HAP-1 (cell line): ENCODE measurements around the gene C20orf96.

Experiments used
- DNase-seq, 2 experiments: peaks; one replicate each; pipeline ENCODE4 v3.0.0-alpha.2; 2016 to 2020; ENCODE audit warnings: low spot score in 2 of 2
- H3K27me3 ChIP-seq: fragments of 250-450 bp; sonication (Bioruptor Pico); 2 replicates; pipeline ENCODE4 v1.5.1; 2020; ENCODE audit warnings: low read depth, mild to moderate bottlenecking, moderate library complexity
- H3K36me3 ChIP-seq: fragments of 250-450 bp; sonication (Bioruptor Pico); replicated peaks from 2 replicates; pipeline ENCODE4 v1.5.1; 2020; ENCODE audit warnings: mild to moderate bottlenecking
- H3K4me1 ChIP-seq: fragments of 250-450 bp; sonication (Bioruptor Pico); 2 replicates; pipeline ENCODE4 v1.5.1; 2020; ENCODE audit warnings: mild to moderate bottlenecking
- H3K4me3 ChIP-seq: fragments of 250-450 bp; sonication (Bioruptor Pico); 2 replicates; pipeline ENCODE4 v1.5.1; 2020; ENCODE audit warnings: mild to moderate bottlenecking, moderate library complexity
- H3K9me3 ChIP-seq: fragments of 250-450 bp; sonication (Bioruptor Pico); 2 replicates; pipeline ENCODE4 v1.5.1; 2020; ENCODE audit warnings: mild to moderate bottlenecking, moderate library complexity
- in situ Hi-C: fragments of 300-500 bp; cut with MboI; formaldehyde crosslinking; loops from 3 replicates; pipeline ENCODE4 v1.14.3; 2020; ENCODE audit warnings: low sequenced_read_pairs, inconsistent platforms, mixed read lengths

The C20orf96 gene

DNA sequence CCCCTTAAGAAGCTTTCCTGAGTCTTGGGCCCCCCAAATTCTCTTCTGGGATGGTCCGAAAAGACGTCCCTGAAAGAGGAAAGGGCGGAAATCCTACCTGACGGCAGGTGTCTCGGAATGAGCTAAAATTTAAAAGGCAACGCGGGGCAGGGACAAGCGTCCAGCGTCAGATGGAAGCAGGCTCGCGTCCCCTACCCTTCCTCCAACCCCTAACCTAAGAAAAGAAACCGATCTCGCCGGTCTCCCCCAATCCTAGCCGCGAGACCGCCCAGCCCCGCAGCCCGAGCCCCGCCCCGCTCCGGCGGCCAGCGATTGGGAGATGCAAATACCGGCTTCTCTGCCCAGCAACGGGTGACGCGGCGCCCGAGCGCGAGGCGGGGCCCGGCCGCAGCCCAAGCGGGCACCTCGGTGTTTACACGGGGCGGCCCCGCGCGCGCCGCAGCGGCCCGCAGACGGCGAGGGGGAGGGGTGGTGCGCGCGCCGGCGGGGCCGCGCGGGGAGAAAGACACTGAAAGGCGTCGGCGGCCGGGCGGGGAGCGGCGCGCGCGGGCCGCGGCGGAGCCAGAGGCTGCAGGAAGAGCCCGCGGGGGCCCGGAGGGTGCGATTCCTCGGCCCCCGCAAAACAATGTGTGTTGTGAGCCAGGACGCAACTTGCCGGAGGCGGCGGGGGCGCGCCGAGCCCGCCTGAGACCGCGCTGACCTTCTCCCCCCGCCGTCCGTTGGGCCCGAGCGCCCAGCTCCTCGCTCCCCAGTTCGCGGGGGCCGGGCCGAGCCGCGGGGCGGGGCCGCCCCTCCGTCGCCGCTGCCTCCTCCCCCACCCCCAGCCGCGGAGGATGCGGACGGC is 34.7 kb upstream of the C20orf96 start, which contains the start of gene SOX12:
SOX12 (plus strand) TSS at position 508 of the 844 bp plus-strand sequence. CDS start 373 bp downstream, outside the sequence.
- Histone ChIP-seq H3K36me3 (peaks cover 16% of the 10 kb centered on the region), H3K4me1 (peaks cover 7% of the 10 kb centered on the region), H3K9me3 (no peaks in the 10 kb centered on the region), H3K4me3 (peak within 1 kb of the TSS; percentile 70), H3K27me3 (no peaks in the 10 kb centered on the region)
- peak; percentile 87 to 98 for DNase-seq
- in situ Hi-C loops, result no loop called here

DNA sequence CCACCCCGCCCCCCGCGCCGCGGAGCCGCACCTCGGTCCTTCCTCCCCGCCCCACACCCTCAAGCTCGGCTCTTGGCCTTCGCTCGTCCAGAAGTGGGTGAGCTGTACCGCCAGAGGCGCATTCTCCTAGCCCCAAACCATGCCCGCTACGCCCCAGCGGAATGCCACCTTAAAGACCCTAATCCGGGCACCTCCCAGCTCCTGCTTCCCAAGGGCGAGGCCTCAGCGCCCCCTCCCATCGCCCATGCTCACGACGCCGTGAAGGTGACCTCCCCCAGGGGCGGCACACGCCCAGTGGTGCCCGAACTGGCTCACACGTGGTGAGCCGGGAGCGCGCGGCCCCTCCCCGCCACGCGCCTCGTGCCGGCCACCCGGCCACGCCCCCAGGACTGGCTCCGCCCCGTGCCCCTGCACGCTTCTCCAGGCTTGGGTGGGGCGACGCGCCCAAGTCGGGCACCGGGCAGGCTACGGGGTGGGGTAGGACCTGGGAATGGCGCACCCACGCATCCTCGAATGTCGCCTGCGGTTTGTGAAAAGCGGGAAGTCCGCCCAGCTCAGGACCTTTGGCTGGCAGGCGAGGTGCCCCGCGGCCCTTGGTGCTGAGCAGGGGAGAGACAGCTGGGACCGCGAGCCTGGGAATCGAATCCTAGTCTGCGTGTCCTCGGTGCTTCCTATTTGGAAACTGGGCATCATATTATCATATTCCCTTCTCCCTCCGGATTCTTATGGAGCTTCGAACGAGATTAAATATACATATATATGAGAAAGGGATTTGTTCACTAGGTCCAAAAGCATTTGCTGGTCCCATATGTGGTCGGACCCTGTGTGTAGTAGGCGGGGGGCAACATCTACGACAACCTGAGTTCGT is 33.9 kb upstream of the C20orf96 start:
- in situ Hi-C loops, result no loop called here
- peaks cover 7% of the 10 kb centered on the region for H3K4me1 ChIP-seq

DNA sequence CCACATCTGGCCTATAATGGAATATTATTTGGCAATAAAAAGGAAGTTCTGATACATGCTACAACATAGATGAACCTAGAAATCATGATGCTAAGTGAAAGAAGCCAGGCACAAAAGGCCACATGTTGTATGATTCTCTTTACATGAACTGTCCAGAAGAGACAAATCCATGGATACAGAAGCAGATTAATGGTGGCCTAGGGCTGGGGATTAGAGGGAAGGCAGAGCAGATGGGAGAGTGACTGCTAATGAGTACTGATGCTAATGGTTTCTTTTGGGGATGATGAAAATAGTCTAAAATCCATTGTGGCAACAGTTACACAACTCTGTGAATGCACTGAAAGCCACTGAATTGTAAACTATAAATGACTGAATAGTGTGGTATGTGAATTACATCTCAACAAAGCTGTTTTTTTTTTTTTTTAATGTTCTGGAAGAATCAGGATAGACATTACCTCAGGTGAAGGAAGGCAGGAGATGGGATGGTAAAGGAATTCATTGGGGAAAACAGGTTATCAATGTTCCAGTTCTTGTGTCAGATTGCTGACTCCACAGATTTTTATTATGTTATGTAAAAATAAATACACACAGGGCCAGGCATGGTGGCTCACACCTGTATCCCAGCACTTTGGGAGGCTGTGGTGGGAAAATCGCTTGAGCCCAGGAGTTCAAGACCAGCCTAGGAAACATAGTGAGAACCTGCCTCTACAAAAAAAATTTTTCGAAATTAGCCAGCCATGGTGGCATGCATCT is 25.9 kb upstream of the C20orf96 start:
- no peak for DNase-seq

More for the DNA sequence above, 33.9 kb upstream of the C20orf96 start:
- no peaks in the 10 kb centered on the region for H3K9me3 ChIP-seq
- H3K4me3 ChIP-seq, result peak overlapping the region; percentile 40
- H3K36me3 ChIP-seq, result peaks cover 9% of the 10 kb centered on the region
- H3K27me3 ChIP-seq, result no peaks in the 10 kb centered on the region
- DNase-seq, result peak; percentile 81 to 96

DNA sequence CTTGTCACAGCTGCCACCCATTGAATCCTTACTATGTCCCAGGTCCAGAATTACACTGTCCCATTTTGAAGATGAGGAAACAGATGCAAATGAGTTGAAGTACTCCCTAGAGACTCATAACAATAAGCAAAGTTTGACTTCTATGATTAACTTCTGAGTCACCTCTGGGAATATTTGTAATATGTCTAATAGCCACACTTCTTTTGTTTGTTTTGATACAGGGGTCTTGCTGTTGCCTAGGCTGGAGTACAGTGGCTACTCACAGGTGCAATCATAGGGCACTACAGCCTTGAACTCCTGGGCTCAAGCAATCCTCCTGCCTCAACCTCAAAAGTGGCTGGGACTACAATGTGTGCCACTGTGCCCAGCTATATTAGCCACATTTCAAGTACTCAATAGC is 23.4 kb upstream of the C20orf96 start:
- Histone ChIP-seq H3K9me3 (no peaks in the 10 kb centered on the region), H3K27me3 (no peaks in the 10 kb centered on the region), H3K4me3 (no peak overlapping the region), H3K36me3 (no peaks in the 10 kb centered on the region), H3K4me1 (peaks cover 13% of the 10 kb centered on the region)
- no peak for DNase-seq
- in situ Hi-C loops, result no loop called here

More for the DNA sequence above, 25.9 kb upstream of the C20orf96 start:
- H3K9me3 ChIP-seq, result no peaks in the 10 kb centered on the region
- H3K4me1 ChIP-seq, result no peaks in the 10 kb centered on the region
- no peaks in the 10 kb centered on the region for H3K27me3 ChIP-seq
- H3K36me3 ChIP-seq, result no peaks in the 10 kb centered on the region
- in situ Hi-C loops, result no loop called here
- no peak overlapping the region for H3K4me3 ChIP-seq

DNA sequence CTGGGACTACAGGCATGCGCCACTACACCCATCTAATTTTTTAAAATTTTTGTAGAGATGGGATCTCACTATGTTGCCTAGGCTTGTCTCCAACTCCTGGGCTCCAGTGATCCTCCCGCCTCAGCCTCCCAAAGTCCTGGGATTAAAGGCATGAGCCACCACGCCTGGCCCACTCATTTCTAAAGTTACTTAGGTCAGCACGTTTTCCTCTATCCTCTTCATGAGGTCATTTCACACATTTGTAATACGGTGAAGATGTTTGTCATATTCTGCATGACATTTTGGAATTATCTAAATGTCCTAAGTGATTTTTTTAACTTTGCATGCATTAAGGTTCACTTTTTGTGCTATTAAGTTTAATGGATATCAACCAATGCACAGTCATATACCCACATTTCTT is 22.9 kb upstream of the C20orf96 start:
- Histone ChIP-seq H3K27me3 (no peaks in the 10 kb centered on the region), H3K4me3 (no peak overlapping the region), H3K9me3 (no peaks in the 10 kb centered on the region), H3K4me1 (peaks cover 13% of the 10 kb centered on the region), H3K36me3 (no peaks in the 10 kb centered on the region)
- in situ Hi-C loops, result no loop called here
- no peak for DNase-seq

DNA sequence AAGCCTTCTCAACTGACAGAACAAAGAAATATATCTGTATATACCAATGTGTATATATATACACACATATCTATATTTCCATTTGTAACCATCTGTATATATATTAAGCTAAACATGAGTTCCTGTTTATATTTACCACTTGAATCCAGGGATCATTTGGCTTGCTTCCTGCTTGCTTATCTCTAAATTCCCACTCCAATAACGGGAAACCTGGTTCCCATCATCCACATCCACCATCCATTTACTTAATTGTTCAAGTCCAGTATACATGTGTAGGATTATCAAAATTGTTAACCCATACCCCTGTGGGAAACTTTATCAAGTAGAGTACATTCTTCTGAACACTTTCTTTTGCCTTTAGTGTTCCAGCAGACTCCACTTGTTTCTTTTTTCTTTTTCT is 22.3 kb upstream of the C20orf96 start:
- Histone ChIP-seq H3K4me3 (no peak overlapping the region), H3K4me1 (peaks cover 13% of the 10 kb centered on the region), H3K36me3 (no peaks in the 10 kb centered on the region), H3K9me3 (no peaks in the 10 kb centered on the region), H3K27me3 (no peaks in the 10 kb centered on the region)
- DNase-seq, result no peak
- in situ Hi-C loops, result no loop called here

DNA sequence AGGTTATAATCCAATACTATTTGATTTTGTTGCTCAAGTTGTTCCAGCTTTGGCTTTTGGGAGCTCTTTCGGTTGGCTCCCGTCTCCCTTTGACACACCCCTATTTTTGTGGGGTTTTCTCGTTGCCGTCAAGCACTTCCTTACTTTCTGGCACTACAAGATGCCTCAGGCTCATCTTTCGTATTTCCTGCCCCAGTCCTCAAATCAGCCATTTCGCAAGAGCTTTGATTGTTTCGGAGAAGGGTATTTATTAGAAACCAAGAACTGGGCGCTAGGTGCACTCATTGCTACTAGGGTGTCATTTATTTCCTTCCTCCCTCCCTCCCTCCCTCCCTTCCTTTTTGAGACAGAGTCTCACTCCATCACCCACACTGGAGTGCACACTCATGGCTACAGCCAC is 21.5 kb upstream of the C20orf96 start:
- Histone ChIP-seq H3K4me1 (peaks cover 13% of the 10 kb centered on the region), H3K4me3 (no peak overlapping the region), H3K9me3 (no peaks in the 10 kb centered on the region), H3K27me3 (no peaks in the 10 kb centered on the region), H3K36me3 (no peaks in the 10 kb centered on the region)
- in situ Hi-C loops, result no loop called here
- no peak for DNase-seq

DNA sequence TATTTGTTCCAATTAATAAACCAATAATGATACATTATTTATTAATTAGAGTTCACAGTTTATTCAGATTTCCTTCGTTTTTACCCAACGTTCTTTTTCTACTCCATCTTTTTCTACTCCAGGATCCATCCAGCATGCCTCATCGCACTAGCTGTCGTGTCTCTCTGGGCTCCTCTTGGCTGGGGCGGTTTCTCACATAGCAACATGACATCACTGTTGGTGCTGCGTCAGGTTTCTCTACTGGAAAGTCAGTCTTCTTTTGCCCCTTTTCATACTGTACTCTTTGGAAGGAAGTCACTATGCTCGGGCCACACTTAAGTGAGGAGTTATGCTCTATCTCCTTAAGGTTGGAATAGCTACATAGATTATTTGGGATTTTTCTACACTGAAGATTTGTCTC is 21.1 kb upstream of the C20orf96 start:
- in situ Hi-C loops, result no loop called here
- H3K4me3 ChIP-seq, result no peak overlapping the region
- no peaks in the 10 kb centered on the region for H3K36me3 ChIP-seq
- no peaks in the 10 kb centered on the region for H3K9me3 ChIP-seq
- peaks cover 13% of the 10 kb centered on the region for H3K4me1 ChIP-seq
- H3K27me3 ChIP-seq, result no peaks in the 10 kb centered on the region
- DNase-seq, result no peak

DNA sequence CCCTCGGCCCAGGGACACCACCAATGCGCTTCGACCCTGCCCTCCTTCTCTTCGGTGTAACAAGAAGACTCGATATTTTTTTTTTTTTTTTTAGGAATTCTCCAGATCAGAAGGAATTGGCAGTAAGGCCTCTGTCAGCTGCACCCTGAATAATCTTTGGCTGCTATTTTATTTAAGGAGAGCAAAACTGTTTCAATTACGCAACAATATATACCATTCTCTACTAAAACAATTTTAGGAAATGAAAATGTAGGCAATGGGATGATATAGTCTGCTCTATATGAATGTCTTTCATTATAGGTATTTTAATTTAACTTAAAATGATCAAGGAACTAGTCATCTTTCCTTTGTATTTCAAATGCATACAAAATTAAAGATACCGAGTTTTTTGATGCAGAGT is 20.1 kb upstream of the C20orf96 start:
- Histone ChIP-seq H3K4me1 (peaks cover 13% of the 10 kb centered on the region), H3K4me3 (no peak overlapping the region), H3K27me3 (no peaks in the 10 kb centered on the region), H3K36me3 (no peaks in the 10 kb centered on the region), H3K9me3 (no peaks in the 10 kb centered on the region)
- in situ Hi-C loops, result no loop called here
- no peak for DNase-seq

DNA sequence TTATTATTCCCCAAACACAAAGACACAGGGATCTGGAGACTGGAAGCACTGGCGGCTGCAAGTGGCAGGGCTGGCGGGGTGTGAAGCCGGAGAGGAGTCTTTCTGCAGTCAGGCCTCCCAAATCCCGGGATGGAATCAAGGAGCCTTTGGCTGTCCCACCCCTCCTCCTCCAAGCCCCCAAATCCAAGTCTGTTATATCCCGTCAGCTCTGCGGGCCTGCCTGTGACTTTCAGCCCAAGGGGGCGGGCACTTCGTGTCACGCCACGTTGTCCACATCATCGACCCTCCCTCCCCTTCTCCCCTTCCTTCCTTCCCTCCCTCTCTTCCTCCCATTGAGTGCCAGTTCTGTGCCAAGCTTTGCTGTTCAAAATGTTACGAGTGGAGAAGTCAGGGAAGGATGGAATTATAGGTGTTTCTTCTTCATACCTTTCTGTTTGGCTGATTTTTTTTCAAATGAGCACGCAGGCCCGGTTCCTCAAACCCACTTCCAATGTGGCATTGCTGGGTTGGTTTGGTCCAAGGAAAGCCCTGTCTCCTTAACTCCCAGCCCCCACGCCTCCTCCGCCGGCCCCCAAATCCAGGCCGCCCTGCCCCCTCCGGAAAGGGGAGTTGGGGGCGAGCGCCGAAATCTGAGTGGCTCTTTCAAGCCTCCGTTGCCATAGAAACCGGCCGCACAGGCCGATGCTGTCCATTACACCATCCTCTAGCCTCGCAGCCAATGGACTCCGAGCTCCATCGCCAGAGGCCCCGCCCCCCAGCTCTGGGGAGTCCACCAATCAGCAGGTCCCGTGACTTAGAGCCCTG is 19.5 kb upstream of the C20orf96 start:
- no peaks in the 10 kb centered on the region for H3K36me3 ChIP-seq
- DNase-seq, result peak; percentile 98 to 99
- no peaks in the 10 kb centered on the region for H3K27me3 ChIP-seq
- no peaks in the 10 kb centered on the region for H3K9me3 ChIP-seq
- in situ Hi-C loops, result no loop called here
- H3K4me1 ChIP-seq, result peaks cover 13% of the 10 kb centered on the region
- H3K4me3 ChIP-seq, result peak overlapping the region; percentile 26

DNA sequence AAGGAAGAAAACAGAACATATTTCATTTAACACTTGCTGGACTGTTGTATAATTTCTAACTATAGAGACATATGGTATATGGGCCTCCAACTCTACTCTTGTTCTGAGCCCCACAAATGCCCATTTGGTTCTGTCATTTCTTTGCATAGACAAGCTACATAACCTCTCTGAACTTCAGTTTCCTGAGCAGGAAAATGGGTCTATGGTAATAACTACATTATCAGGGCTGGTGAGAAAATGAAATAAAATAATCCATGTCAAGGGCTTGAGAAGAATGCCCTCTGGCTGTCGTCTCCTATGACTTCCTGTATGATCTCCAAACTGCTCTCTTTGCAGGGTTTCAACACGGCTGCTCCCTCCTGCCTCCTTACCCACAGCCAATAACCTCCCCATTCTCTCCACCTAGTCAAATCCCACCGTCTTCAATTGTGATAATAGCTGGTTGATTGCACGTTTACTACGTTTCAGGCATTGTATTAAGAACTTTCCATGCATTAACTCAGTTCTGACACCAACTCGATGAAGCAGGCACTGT is 18.8 kb upstream of the C20orf96 start:
- H3K9me3 ChIP-seq, result no peaks in the 10 kb centered on the region
- no peaks in the 10 kb centered on the region for H3K27me3 ChIP-seq
- no peak for DNase-seq
- peak overlapping the region; percentile 26 for H3K4me3 ChIP-seq
- H3K36me3 ChIP-seq, result no peaks in the 10 kb centered on the region
- peaks cover 13% of the 10 kb centered on the region for H3K4me1 ChIP-seq
- in situ Hi-C loops, result no loop called here

DNA sequence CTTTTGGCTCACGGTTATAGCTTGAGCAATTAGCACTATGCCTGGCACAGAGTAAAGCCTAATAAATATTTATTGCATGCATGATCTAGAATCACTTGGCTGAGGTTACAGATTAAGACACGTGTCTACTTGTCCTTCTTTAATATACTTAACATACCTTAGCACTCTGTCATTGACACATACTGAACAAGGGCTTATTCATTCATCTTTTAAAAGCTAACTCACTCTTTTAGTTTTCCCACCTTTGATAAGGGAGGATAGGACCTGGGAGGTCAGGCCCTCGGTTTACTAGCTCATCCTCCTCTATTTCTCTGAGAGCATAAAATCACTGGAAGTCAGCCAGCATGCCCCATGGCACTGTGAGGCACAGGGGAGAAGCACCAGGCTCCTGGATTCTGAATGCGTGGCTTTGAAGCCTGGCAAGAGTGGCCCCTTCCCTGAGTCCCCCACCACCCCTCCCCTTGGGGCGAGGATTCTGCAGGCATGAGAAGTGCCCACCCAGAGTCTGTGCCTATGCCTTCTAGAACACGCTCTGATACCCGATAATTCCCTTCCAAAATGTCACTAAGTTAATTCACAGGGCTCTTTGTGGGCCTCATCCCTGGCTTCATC is 18.0 kb upstream of the C20orf96 start:
- no peaks in the 10 kb centered on the region for H3K9me3 ChIP-seq
- in situ Hi-C loops, result no loop called here
- DNase-seq, result no peak

More for the DNA sequence above, 18.0 kb upstream of the C20orf96 start:
- H3K36me3 ChIP-seq, result no peaks in the 10 kb centered on the region
- no peaks in the 10 kb centered on the region for H3K27me3 ChIP-seq
- no peak overlapping the region for H3K4me3 ChIP-seq
- peaks cover 13% of the 10 kb centered on the region for H3K4me1 ChIP-seq
